HFFc6 (cell line): ENCODE results near the gene YY1. TPM values are rescaled to one million over a fixed set of nuclear protein-coding genes. Genes with fewer than 3 reads are reported as not detected.

Experiments
- DNase-seq: peaks from one replicate; pipeline ENCODE4 v3.0.0-alpha.2; 2018
- H3K27ac Mint-ChIP-seq: 2 replicates; pipeline ENCODE4 v1.8.0; 2020; ENCODE audit warnings: mild to moderate bottlenecking, mixed read lengths
- H3K27me3 Mint-ChIP-seq: 2 replicates; pipeline ENCODE4 v1.8.0; 2021; ENCODE audit warnings: mild to moderate bottlenecking, moderate library complexity, mixed read lengths; ENCODE audit not compliant: insufficient read depth
- H3K36me3 Mint-ChIP-seq: 2 replicates; pipeline ENCODE4 v1.8.0; 2021; ENCODE audit warnings: low read depth, mixed read lengths
- H3K4me1 Mint-ChIP-seq: 2 replicates; pipeline ENCODE4 v1.8.0; 2020; ENCODE audit warnings: low read depth, mixed read lengths
- H3K4me3 Mint-ChIP-seq: 2 replicates; pipeline ENCODE4 v1.8.0; 2020; ENCODE audit warnings: mild to moderate bottlenecking, moderate library complexity, mixed read lengths
- H3K9me3 Mint-ChIP-seq: 2 replicates; pipeline ENCODE4 v1.8.0; 2020; ENCODE audit warnings: mild to moderate bottlenecking, mixed read lengths
- CTCF ChIP-seq: fragments of 200-600 bp; sonication (generic); IDR thresholded peaks from 2 replicates; pipeline ENCODE4 v1.5.0; 2021; ENCODE audit warnings: antibody characterized with exemption, mild to moderate bottlenecking
- microRNA-seq: library from miRNA; unstranded; fragments of <30 nt; microRNA quantifications from one replicate; pipeline ENCODE4, GENCODE V29; 2019
- total RNA-seq, 6 experiments: library from RNA; stranded (reverse); fragmentation: NEBNext Ultra II Directional; extraction: Animal tissue kit (Norgen Biotek cat#: 25700); gene quantifications; 2 replicates in 1 of 6; 3 replicates in 5 of 6; pipeline ENCODE4 v1.2.3, GENCODE V29; 2021

The YY1 gene
- total RNA-seq, 6 experiments from 2014 or later, result 57.0 to 70.8 (median 68.1) TPM

- Mint-ChIP-seq H3K27me3 (no peaks in the 10 kb centered on the region; the same call in none of the 2 replicates), H3K4me3 (no peak overlapping the region), H3K27ac (no peak overlapping the region), H3K4me1 (no peaks in the 10 kb centered on the region), H3K36me3 (peaks cover 17% of the 10 kb centered on the region), H3K9me3 (no peaks in the 10 kb centered on the region)
- no peak for TF ChIP-seq CTCF
- DNase-seq, result no peak
These were observed 93.2 kb downstream of the YY1 start for GRCh38 chr14:100332071-100332639.

Small RNAs within 50 kb of the gene (microRNA-seq; reads per million reads assigned to microRNA genes)
- gene MIR345 (148 reads per million, percentile 55 among the genes with 10 or more reads in this experiment), gene MIR6764 (not detected)

Other genes with a start within 250 kb of the YY1 start
- 1 to 10 TPM; 1.2 to 4.8 (median 2.0) TPM for gene EVL, start 173.7 kb upstream of the YY1 start, total RNA-seq
- gene DEGS2, start 79.5 kb upstream of the YY1 start, total RNA-seq, result not detected
- gene SLC25A29, start 67.3 kb downstream of the YY1 start, total RNA-seq, result 1 to 10 TPM; 6.5 to 8.6 (median 7.7) TPM
- not detected for gene SLC25A47, start 84.2 kb downstream of the YY1 start, total RNA-seq
- gene WDR25, start 137.3 kb downstream of the YY1 start, total RNA-seq, result 10 to 100 TPM in 5 of 6 experiments, 1 to 10 TPM in 1; 9.2 to 12.0 (median 10.4) TPM